GM21529 (cell line): ENCODE measurements around the gene CPVL.

Source experiments
- ATAC-seq: cut with Tn5 transposase; IDR thresholded peaks from one replicate; pipeline ENCODE4 v1.9.1; 2021; ENCODE audit not compliant: unreplicated experiment

Gene CPVL

GRCh38 chr7:29007127-29007526 lies 139.2 kb downstream of the CPVL start:
- no peak for ATAC-seq

- ATAC-seq = no peak
Observed at GRCh38 chr7:29005829-29006228, 140.5 kb downstream of the CPVL start.

- no peak for ATAC-seq
Observed at GRCh38 chr7:29005406-29005805, 140.9 kb downstream of the CPVL start.

- no peak for ATAC-seq
Observed at GRCh38 chr7:29003703-29004102, 142.6 kb downstream of the CPVL start.

- no peak for ATAC-seq
Observed at GRCh38 chr7:29000717-29001076, 145.6 kb downstream of the CPVL start.

GRCh38 chr7:28999895-29000716 lies 146.2 kb downstream of the CPVL start:
- no peak for ATAC-seq

GRCh38 chr7:28999427-28999826 lies 146.9 kb downstream of the CPVL start:
- ATAC-seq = no peak

- no peak for ATAC-seq
Observed at GRCh38 chr7:28998105-28998504, 148.2 kb downstream of the CPVL start.

- ATAC-seq = no peak
Observed at GRCh38 chr7:28996836-28997235, 149.5 kb downstream of the CPVL start.

GRCh38 chr7:28993371-28993770 lies 153.0 kb downstream of the CPVL start:
- no peak for ATAC-seq

- ATAC-seq = no peak
Observed at GRCh38 chr7:28992798-28993197, 153.5 kb downstream of the CPVL start.

GRCh38 chr7:28990200-28990960 lies 156.0 kb downstream of the CPVL start:
- no peak for ATAC-seq

- ATAC-seq = no peak
Observed at GRCh38 chr7:28989211-28989980, 156.9 kb downstream of the CPVL start.

- no peak for ATAC-seq
Observed at GRCh38 chr7:28988810-28989209, 157.5 kb downstream of the CPVL start.

- ATAC-seq = no peak
Observed at GRCh38 chr7:28988091-28988490, 158.2 kb downstream of the CPVL start.

GRCh38 chr7:28986765-28987110 lies 159.6 kb downstream of the CPVL start:
- no peak for ATAC-seq

GRCh38 chr7:28986028-28986764 lies 160.1 kb downstream of the CPVL start:
- ATAC-seq = no peak

GRCh38 chr7:28984631-28985030 lies 161.7 kb downstream of the CPVL start:
- no peak for ATAC-seq

GRCh38 chr7:28984217-28984616 lies 162.1 kb downstream of the CPVL start:
- no peak for ATAC-seq

- no peak for ATAC-seq
Observed at GRCh38 chr7:28983396-28984190, 162.7 kb downstream of the CPVL start.
